Peyer's patch (tissue), 4 donors: ENCODE data around the gene DHX57. TPM values are rescaled to one million over a fixed set of nuclear protein-coding genes. Genes with fewer than 3 reads are reported as not detected.

Experiments
- DNase-seq, 3 donors: peaks; one replicate each; pipeline ENCODE4 v3.0.0-alpha.2; 2017 to 2019
- H3K27ac ChIP-seq, 4 donors: fragments of 200-600 bp; sonication (generic); one replicate each; pipeline ENCODE4 v1.5.1; 2016 to 2019
- H3K27me3 ChIP-seq, 2 donors: fragments of 200-600 bp; sonication (generic); one replicate each; pipeline ENCODE4 v1.5.1; 2019
- H3K36me3 ChIP-seq, 3 donors: fragments of 200-600 bp; sonication (generic); one replicate each; pipeline ENCODE4 v1.5.1; 2016 to 2019
- H3K4me1 ChIP-seq, 4 donors: fragments of 200-600 bp; sonication (generic); one replicate each; pipeline ENCODE4 v1.5.1; 2016 to 2019
- H3K4me3 ChIP-seq, 4 donors: fragments of 200-600 bp; sonication (generic); 1 replicate in 3 of 4; 2 replicates in 1 of 4; pipeline ENCODE4 v1.5.1; 2016 to 2019; ENCODE audit warnings: mild to moderate bottlenecking in 1 of 4
- H3K9me3 ChIP-seq, 4 donors: fragments of 200-600 bp; sonication (generic); one replicate each; pipeline ENCODE4 v1.5.1; 2016 to 2019; ENCODE audit warnings: mild to moderate bottlenecking in 1 of 4
- POLR2A ChIP-seq, 2 donors: fragments of 450-650 bp; IDR thresholded peaks; one replicate each; pipeline ENCODE4 v1.5.1; 2017; ENCODE audit warnings: antibody characterized with exemption in 2 of 2, mild to moderate bottlenecking in 2 of 2, moderate library complexity in 2 of 2
- total RNA-seq, 4 donors: library from RNA; depleted of rRNA; stranded (reverse); fragments of >200 nt; gene quantifications; one replicate each; pipeline ENCODE4 v1.1.0, GENCODE V29; 2016
- TF ChIP-seq, protein P1 (sequence below), 6 experiments: fragments of 450-650 bp in 4 of 6; fragments of 200-600 bp in 2 of 6; sonication (generic) in 1 of 6; IDR thresholded peaks; one replicate each; pipeline ENCODE4 v1.5.1; 2017 to 2019; ENCODE audit warnings: antibody characterized with exemption in 6 of 6, mild to moderate bottlenecking in 3 of 6, moderate library complexity in 1 of 6

Gene DHX57
- total RNA-seq, 4 donors from 2014 or later = 4.5 to 69.3 (median 7.3) TPM

DNA sequence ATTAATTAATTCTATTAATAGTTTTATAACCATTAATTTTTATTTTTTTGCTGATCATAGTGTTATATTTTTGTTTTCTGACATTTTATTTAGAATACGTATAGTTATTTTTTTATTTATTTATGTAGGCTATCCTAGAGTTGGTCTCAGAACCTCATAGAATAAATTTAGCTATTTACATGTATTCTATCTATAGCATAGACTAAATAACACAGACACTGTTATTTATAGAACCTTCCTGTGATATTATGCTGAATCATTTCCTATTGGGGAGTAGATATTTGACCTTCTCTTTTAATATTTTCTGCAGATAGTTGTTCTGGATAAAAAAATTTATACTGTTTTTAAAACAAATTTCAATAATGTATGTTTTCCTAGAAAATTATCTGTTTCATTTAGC, 34.1 kb upstream of the DHX57 start:
- Histone ChIP-seq H3K4me3 (no peak overlapping the region), H3K27ac (no peak overlapping the region), H3K36me3 (no peaks in the 10 kb centered on the region), H3K4me1 (no peaks in the 10 kb centered on the region), H3K9me3 (no peaks in the 10 kb centered on the region), H3K27me3 (no peaks in the 10 kb centered on the region)
- no peak for TF ChIP-seq POLR2A (IDR thresholded peaks at IDR 0.05)
- no peak for DNase-seq

DNA sequence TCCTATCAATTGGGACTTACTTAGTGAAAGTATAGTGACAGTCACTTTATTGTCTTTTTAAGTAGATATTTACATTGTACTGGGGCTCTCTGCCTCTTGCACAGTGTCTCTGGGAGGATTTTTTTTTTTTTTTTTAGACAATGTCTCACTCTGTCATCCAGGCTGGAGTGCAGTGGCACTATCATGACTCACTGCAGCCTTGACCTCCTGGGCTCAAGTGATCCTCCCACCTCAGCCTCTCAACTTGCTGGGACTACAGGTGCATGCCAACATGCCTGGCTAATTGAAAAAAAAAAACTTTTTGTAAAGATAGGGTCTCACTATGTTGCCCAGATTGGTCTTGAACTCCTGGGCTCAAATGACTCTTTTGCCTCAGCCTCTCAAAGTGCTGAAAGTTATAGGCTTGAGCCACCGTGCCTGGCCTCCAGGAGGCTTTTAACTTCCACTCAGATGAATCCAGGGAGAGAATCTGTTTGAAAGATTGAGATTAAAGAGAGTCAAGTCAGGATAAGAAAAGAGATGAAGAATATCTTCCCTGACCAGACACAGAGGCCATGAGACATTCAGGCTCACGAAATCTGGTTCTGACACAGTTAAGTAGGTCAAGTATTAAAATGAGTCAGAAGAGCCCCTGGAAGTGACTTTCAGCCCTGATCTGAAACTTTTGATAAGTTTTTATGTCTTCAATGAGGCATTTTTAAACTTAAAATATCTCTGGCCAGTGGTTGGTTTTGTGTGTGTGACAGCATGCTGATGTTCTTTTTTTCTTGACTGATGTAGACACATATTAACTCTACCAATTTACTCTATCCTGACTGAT, 32.2 kb upstream of the DHX57 start:
- DNase-seq = no peak
- H3K27me3 ChIP-seq = no peaks in the 10 kb centered on the region
- no peaks in the 10 kb centered on the region for H3K4me1 ChIP-seq
- no peaks in the 10 kb centered on the region for H3K36me3 ChIP-seq
- no peaks in the 10 kb centered on the region for H3K9me3 ChIP-seq
- no peak overlapping the region for H3K4me3 ChIP-seq
- no peak overlapping the region for H3K27ac ChIP-seq
- TF ChIP-seq POLR2A (IDR thresholded peaks at IDR 0.05) = no peak
- TF ChIP-seq, protein P1, sequence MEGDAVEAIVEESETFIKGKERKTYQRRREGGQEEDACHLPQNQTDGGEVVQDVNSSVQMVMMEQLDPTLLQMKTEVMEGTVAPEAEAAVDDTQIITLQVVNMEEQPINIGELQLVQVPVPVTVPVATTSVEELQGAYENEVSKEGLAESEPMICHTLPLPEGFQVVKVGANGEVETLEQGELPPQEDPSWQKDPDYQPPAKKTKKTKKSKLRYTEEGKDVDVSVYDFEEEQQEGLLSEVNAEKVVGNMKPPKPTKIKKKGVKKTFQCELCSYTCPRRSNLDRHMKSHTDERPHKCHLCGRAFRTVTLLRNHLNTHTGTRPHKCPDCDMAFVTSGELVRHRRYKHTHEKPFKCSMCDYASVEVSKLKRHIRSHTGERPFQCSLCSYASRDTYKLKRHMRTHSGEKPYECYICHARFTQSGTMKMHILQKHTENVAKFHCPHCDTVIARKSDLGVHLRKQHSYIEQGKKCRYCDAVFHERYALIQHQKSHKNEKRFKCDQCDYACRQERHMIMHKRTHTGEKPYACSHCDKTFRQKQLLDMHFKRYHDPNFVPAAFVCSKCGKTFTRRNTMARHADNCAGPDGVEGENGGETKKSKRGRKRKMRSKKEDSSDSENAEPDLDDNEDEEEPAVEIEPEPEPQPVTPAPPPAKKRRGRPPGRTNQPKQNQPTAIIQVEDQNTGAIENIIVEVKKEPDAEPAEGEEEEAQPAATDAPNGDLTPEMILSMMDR (IDR thresholded peaks at IDR 0.05) = no peak

DNA sequence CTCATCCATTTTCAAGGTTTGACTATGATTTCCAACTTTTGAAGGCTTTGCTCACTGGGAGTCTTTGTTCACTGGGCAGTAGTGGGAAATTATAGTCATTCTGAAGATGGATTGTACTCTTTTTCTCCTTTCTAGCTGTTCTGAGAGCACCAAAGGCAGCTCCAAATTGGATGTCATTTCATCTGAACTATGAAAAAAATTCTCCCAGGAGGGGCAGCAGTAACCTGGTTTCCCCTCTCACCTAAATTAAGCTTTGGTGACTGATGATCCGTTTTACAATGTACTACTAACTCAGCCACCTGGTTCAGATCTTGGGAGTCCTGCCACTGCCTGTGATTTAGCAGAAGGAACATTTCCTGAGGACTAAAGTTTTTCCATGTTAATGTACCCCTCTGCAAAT, 31.5 kb upstream of the DHX57 start:
- no peak for TF ChIP-seq POLR2A (IDR thresholded peaks at IDR 0.05)
- TF ChIP-seq, protein P1 (IDR thresholded peaks at IDR 0.05) = no peak
- no peaks in the 10 kb centered on the region for H3K9me3 ChIP-seq
- H3K27me3 ChIP-seq = no peaks in the 10 kb centered on the region
- no peaks in the 10 kb centered on the region for H3K4me1 ChIP-seq
- DNase-seq = no peak
- no peak overlapping the region for H3K27ac ChIP-seq
- H3K4me3 ChIP-seq = no peak overlapping the region
- H3K36me3 ChIP-seq = no peaks in the 10 kb centered on the region

DNA sequence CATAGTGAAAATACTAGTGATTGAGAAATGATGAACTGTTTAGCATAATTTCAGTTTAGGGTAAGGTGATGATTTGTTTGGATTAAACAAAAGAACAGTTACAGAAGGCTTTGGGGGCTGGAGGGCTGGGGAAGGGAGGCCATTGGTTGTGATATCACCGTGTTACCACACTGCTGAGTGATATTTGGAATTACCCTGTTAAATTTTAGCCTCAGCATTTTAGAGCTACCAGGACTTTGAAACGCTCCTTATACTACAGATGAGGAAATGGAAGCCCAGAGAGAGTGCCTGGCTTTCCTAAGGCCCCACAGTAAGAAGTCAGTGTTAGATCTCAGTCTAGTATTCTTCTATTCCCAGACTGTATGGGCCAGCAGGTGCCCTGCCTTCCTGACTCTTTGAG, 29.5 kb upstream of the DHX57 start:
- H3K27me3 ChIP-seq = no peaks in the 10 kb centered on the region
- H3K36me3 ChIP-seq = no peaks in the 10 kb centered on the region
- H3K27ac ChIP-seq = no peak overlapping the region
- no peaks in the 10 kb centered on the region for H3K4me1 ChIP-seq
- no peaks in the 10 kb centered on the region for H3K9me3 ChIP-seq
- no peak overlapping the region for H3K4me3 ChIP-seq
- DNase-seq = no peak
- TF ChIP-seq POLR2A (IDR thresholded peaks at IDR 0.05) = no peak
- TF ChIP-seq, protein P1 (IDR thresholded peaks at IDR 0.05) = no peak

- TF ChIP-seq, protein P1 (IDR thresholded peaks at IDR 0.05) = no peak
- TF ChIP-seq POLR2A (IDR thresholded peaks at IDR 0.05) = no peak
- H3K9me3 ChIP-seq = no peaks in the 10 kb centered on the region
- no peaks in the 10 kb centered on the region for H3K27me3 ChIP-seq
- H3K4me1 ChIP-seq = no peaks in the 10 kb centered on the region
- no peak for DNase-seq
- H3K27ac ChIP-seq = no peak overlapping the region
- H3K36me3 ChIP-seq = no peaks in the 10 kb centered on the region
- no peak overlapping the region for H3K4me3 ChIP-seq
Observed at GRCh38 chr2:38900726-38901125, 25.0 kb upstream of the DHX57 start.

DNA sequence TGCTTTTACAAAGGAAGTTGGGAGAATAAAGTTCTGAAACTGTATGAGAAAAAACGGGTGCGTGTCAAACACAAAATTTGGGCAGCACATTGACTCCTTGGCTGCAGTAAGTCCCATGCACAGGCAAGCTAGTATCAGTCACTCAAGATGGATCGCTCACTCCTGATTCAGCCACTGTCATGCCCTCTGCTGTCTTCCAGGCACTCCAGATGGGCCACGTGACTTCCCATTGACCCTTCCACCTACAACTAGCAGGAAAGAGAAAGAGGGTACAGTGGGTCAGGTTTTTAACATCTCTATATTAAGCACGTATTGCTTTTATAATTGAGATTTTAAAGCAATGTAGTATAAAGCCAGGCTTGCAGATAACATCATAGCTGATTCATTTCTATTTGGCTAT, 22.5 kb upstream of the DHX57 start:
- TF ChIP-seq, protein P1 (IDR thresholded peaks at IDR 0.05) = no peak
- no peak for TF ChIP-seq POLR2A (IDR thresholded peaks at IDR 0.05)
- Histone ChIP-seq H3K27ac (no peak overlapping the region), H3K27me3 (no peaks in the 10 kb centered on the region), H3K9me3 (no peaks in the 10 kb centered on the region), H3K36me3 (no peaks in the 10 kb centered on the region), H3K4me3 (no peak overlapping the region), H3K4me1 (no peaks in the 10 kb centered on the region)
- no peak for DNase-seq
